HG02571 (cell line): ENCODE data around the gene ZFP57.

ENCODE experiments used
- ATAC-seq: cut with Tn5 transposase; IDR thresholded peaks from one replicate; pipeline ENCODE4 v1.9.1; 2021; ENCODE audit warnings: mild to moderate bottlenecking, moderate library complexity; ENCODE audit not compliant: unreplicated experiment

Gene ZFP57

GRCh38 chr6:29680904-29681303 lies at the start of gene ZFP57:
TSS of gene ZFP57 (minus strand) at chr6:29681152. CDS start at chr6:29677003, 4,149 bp downstream.
- ATAC-seq, result no peak

- no peak for ATAC-seq
Observed at GRCh38 chr6:29730575-29731126, 49.7 kb upstream of the ZFP57 start.

GRCh38 chr6:29729774-29730328 lies 48.9 kb upstream of the ZFP57 start:
- no peak for ATAC-seq

- no peak for ATAC-seq
Observed at GRCh38 chr6:29728875-29729270, 47.9 kb upstream of the ZFP57 start.

- no peak for ATAC-seq
Observed at GRCh38 chr6:29728173-29728874, 47.4 kb upstream of the ZFP57 start.

- no peak for ATAC-seq
Observed at GRCh38 chr6:29727637-29728036, 46.7 kb upstream of the ZFP57 start.

GRCh38 chr6:29726571-29727194 lies 45.7 kb upstream of the ZFP57 start:
- ATAC-seq, result no peak

GRCh38 chr6:29726001-29726400 lies 45.0 kb upstream of the ZFP57 start:
- ATAC-seq, result no peak

GRCh38 chr6:29724937-29725869 lies 44.3 kb upstream of the ZFP57 start:
- no peak for ATAC-seq

- ATAC-seq, result peak; percentile 35
Observed at GRCh38 chr6:29723666-29724588, 43.0 kb upstream of the ZFP57 start.

GRCh38 chr6:29723262-29723665 lies 42.3 kb upstream of the ZFP57 start, which contains the start of gene HLA-F:
TSS of gene HLA-F (plus strand) at chr6:29723434. CDS start at chr6:29723464, 30 bp downstream.
- ATAC-seq, result peak; percentile 92

GRCh38 chr6:29720863-29721262 lies 39.9 kb upstream of the ZFP57 start:
- no peak for ATAC-seq

GRCh38 chr6:29710281-29710941 lies 29.5 kb upstream of the ZFP57 start:
- ATAC-seq, result no peak

- ATAC-seq, result no peak
Observed at GRCh38 chr6:29709188-29709587, 28.2 kb upstream of the ZFP57 start.

- ATAC-seq, result no peak
Observed at GRCh38 chr6:29708432-29709179, 27.7 kb upstream of the ZFP57 start.

GRCh38 chr6:29705389-29706231 lies 24.7 kb upstream of the ZFP57 start:
- ATAC-seq, result no peak

- ATAC-seq, result no peak
Observed at GRCh38 chr6:29702519-29703103, 21.7 kb upstream of the ZFP57 start.
